GM12878 (cell line): ENCODE measurements around the gene CBX8. TPM values are rescaled to one million over a fixed set of nuclear protein-coding genes. Genes with fewer than 3 reads are reported as not detected.
A peak's percentile ranks its signal among the peaks of the same experiment; 100 is the strongest.

Experiments used
- ATAC-seq: fragments of 200-7000 bp; cut with Tn5 transposase; 3 replicates; pipeline ENCODE4 v1.9.1; 2020; ENCODE audit warnings: mild to moderate bottlenecking, moderate library complexity
- BruUV-seq: library from RNA; stranded (reverse); fragments of 400-500 nt; replicated peaks from 2 replicates; lab custom pipeline; 2021; lab: Mats Ljungman, UMichigan
- CTCF ChIA-PET: fragments of 300-600 bp; sonication (Branson Sonifier 250); formaldehyde crosslinking; extraction: SDS; loops from one replicate; lab custom pipeline; 2021; ENCODE audit warnings: inconsistent platforms; lab: Yijun Ruan, JAX
- POLR2A ChIA-PET: fragments of 350-600 bp; formaldehyde crosslinking; extraction: SDS; loops from one replicate; lab custom pipeline; 2021; ENCODE audit warnings: inconsistent platforms; lab: Charles Lee
- RAD21 ChIA-PET: fragments of 300-600 bp; sonication (Branson Sonifier 250); formaldehyde crosslinking; loops from one replicate; lab custom pipeline; 2023; ENCODE audit warnings: antibody characterized with exemption; ENCODE audit not compliant: unreplicated experiment; lab: Charles Lee
- SMC1A ChIA-PET: fragments of 300-600 bp; sonication (Branson Sonifier 250); formaldehyde crosslinking; loops from one replicate; lab custom pipeline; 2023; ENCODE audit not compliant: unreplicated experiment, uncharacterized antibody; lab: Charles Lee
- DNase-seq: peaks from one replicate; pipeline ENCODE4 v3.0.0-alpha.2; 2011; ENCODE audit warnings: low read depth, low spot score
- FAIRE-seq: peaks from 3 replicates; lab custom pipeline; 2011; peaks lifted over from hg19 to GRCh38; lab: Jason Lieb, UNC
- H2AFZ ChIP-seq: 2 replicates; pipeline ENCODE4 v1.6.0; 2011; ENCODE audit warnings: low read depth, low read length, control low read depth; ENCODE audit not compliant: control insufficient read depth
- H3K27ac ChIP-seq: 2 replicates; pipeline ENCODE4 v1.5.1; 2011; ENCODE audit warnings: control low read depth; ENCODE audit not compliant: control insufficient read depth, insufficient read depth
- H3K27me3 ChIP-seq, 2 experiments: replicated peaks in 1 of 2; 2 replicates each; pipeline versions ENCODE4 v1.6.0 to v1.6.1; 2011; ENCODE audit warnings: low read length in 1 of 2; ENCODE audit not compliant: control insufficient read depth in 2 of 2, insufficient read depth in 2 of 2
- H3K36me3 ChIP-seq, 2 experiments: 2 replicates each; pipeline ENCODE4 v1.5.1; 2011; ENCODE audit warnings: low read length in 1 of 2; ENCODE audit not compliant: control insufficient read depth in 2 of 2, insufficient read depth in 2 of 2
- H3K4me1 ChIP-seq: 2 replicates; pipeline ENCODE4 v1.6.1; 2011; ENCODE audit warnings: mild to moderate bottlenecking, low read length, moderate library complexity, mixed read lengths; ENCODE audit not compliant: control insufficient read depth, insufficient read depth
- H3K4me2 ChIP-seq: 2 replicates; pipeline ENCODE4 v1.6.0; 2011; ENCODE audit warnings: control low read depth; ENCODE audit not compliant: control insufficient read depth, insufficient read depth
- H3K4me3 ChIP-seq: fragments of 200-600 bp; sonication (generic); 2 replicates; pipeline ENCODE4 v1.5.1; 2016
- H3K79me2 ChIP-seq: 2 replicates; pipeline ENCODE4 v1.6.0; 2011; ENCODE audit warnings: low read length; ENCODE audit not compliant: control insufficient read depth, insufficient read depth
- H3K9ac ChIP-seq: 2 replicates; pipeline ENCODE4 v1.8.0; 2011; ENCODE audit warnings: low read length, control low read depth, mixed read lengths; ENCODE audit not compliant: control insufficient read depth, insufficient read depth
- H3K9me3 ChIP-seq: replicated peaks from 3 replicates; pipeline ENCODE4 v1.5.1; 2011; ENCODE audit warnings: mild to moderate bottlenecking, low read length; ENCODE audit not compliant: control insufficient read depth, insufficient read depth
- H4K20me1 ChIP-seq: 2 replicates; pipeline ENCODE4 v1.6.0; 2011; ENCODE audit not compliant: control insufficient read depth, insufficient read depth
- EZH2 ChIP-seq: IDR thresholded peaks from 2 replicates; pipeline ENCODE4 v1.6.1; 2012; ENCODE audit warnings: low read depth, mild to moderate bottlenecking, control low read depth, inconsistent platforms, low read length, borderline replicate concordance; ENCODE audit not compliant: control insufficient read depth
- SREBF1 ChIP-seq: IDR thresholded peaks from 2 replicates; pipeline ENCODE4 v1.6.1; 2012; ENCODE audit warnings: mild to moderate bottlenecking, low read length
- SUZ12 ChIP-seq: fragments of 200-600 bp; sonication (generic); IDR thresholded peaks from one replicate; pipeline ENCODE4 v1.6.1; 2018; ENCODE audit warnings: antibody characterized with exemption, mild to moderate bottlenecking; ENCODE audit not compliant: unreplicated experiment
- ZBTB4 ChIP-seq: fragments of 450-650 bp; formaldehyde crosslinking; IDR thresholded peaks from 2 replicates; pipeline ENCODE4 v1.4.0; 2022; ENCODE audit warnings: mild to moderate bottlenecking, moderate library complexity
- WGBS: methylation state at CpG from one replicate; pipeline ENCODE4 v1.1.6; 2016; ENCODE audit warnings: low lambda C conversion rate; ENCODE audit not compliant: insufficient replicate concordance, insufficient coverage; ENCODE audit errors: missing lambda C conversion rate; 5-methylcytosine and 5-hydroxymethylcytosine counted together
- in situ Hi-C: fragments of 300-500 bp; cut with MboI; formaldehyde crosslinking; loops from 9 replicates; pipeline ENCODE4 v1.14.3; 2018; ENCODE audit warnings: mixed read lengths
- intact Hi-C: fragments of 100-400 bp; cut with micrococcal nuclease; formaldehyde crosslinking; loops from one replicate; pipeline ENCODE4 v1.14.2; 2022; ENCODE audit not compliant: unreplicated experiment
- polyA plus RNA-seq, 11 experiments: library from polyadenylated mRNA; depleted of rRNA in 4 of 11; unstranded in 6 of 11; stranded (reverse) in 5 of 11; fragments of >200 nt; fragmentation: Nextera tagmentation in 4 of 11; fragmentation: Illumina TruSeq in 1 of 11; extraction: Ambion mirVana in 4 of 11; extraction: Trizol in 1 of 11; gene quantifications; 1 replicate in 1 of 11; 2 replicates in 10 of 11; pipeline versions ENCODE4 v1.2.1 to v1.2.3, GENCODE V29; 2011 to 2016; ENCODE audit warnings: inconsistent platforms in 2 of 11, missing spikeins in 2 of 11, low read depth in 1 of 11
- total RNA-seq, 4 experiments: library from RNA; depleted of rRNA in 3 of 4; stranded (reverse); fragments of >200 nt in 3 of 4; fragmentation: Illumina TruSeq in 1 of 4; extraction: Trizol in 1 of 4; gene quantifications; 2 replicates each; pipeline versions ENCODE4 v1.2.1 to v1.2.3, GENCODE V29; 2013 to 2021

CBX8 gene
- total and polyA plus RNA-seq, 10 of the 15 experiments (the other 5 are each of a cell fraction or from before 2014, with no cell fraction given): 0.03 to 6.7 (median 1.9) TPM

- no peak overlapping the region for H3K9ac ChIP-seq
- no peak overlapping the region for H2AFZ ChIP-seq
- H3K36me3 ChIP-seq: no peaks in the 10 kb centered on the region
- TF ChIP-seq SUZ12 (peak; percentile 62), ZBTB4 (CRISPR knock-in tag) (no peak), EZH2 (0 out of 2 replicates have a peak, but pooled peaks have one; percentile 59), SREBF1 (no peak)
- no peak overlapping the region for H3K4me2 ChIP-seq
- no TSS peak for BruUV-seq
- no peaks in the 10 kb centered on the region; the same call in 1 of the 2 replicates for H4K20me1 ChIP-seq
- RAD21 ChIA-PET: interaction anchor here (1.5 to 2.5 kb wide), 4 partner anchors 15 to 158 kb away, joined by 3 to 14 read pairs (median 8); partner anchors contain the start of gene CBX8
- no peaks in the 10 kb centered on the region for H3K9me3 ChIP-seq
- SMC1A ChIA-PET: interaction anchor here (0.9 to 1.9 kb wide), 3 partner anchors 12 to 23 kb away, joined by 3 to 7 read pairs (median 7); no protein-coding TSS in a partner anchor
- CTCF ChIA-PET: interaction anchor here (0.9 to 3.6 kb wide), 12 partner anchors 10 to 182 kb away, joined by 3 to 19 read pairs (median 4); partner anchors contain the start of genes CBX4 and CBX8
- FAIRE-seq: no peak
- ATAC-seq: no peak
- DNase-seq: no peak
- H3K27me3 ChIP-seq: peaks cover 41 to 49% of the 10 kb centered on the region in 2 experiments
- H3K79me2 ChIP-seq: no peaks in the 10 kb centered on the region
- H3K4me3 ChIP-seq: no peak overlapping the region
- WGBS: 14% methylated on average over 20 of the region's 20 CpGs
- no peak overlapping the region for H3K27ac ChIP-seq
- POLR2A ChIA-PET: interaction anchor here (1.0 to 2.6 kb wide), 5 partner anchors 15 to 120 kb away, joined by 3 to 11 read pairs (median 6); partner anchors contain the start of genes CBX4 and CBX8
- peaks cover 26% of the 10 kb centered on the region for H3K4me1 ChIP-seq
- intact Hi-C loops (no loop called here), in situ Hi-C loops (no loop called here)
These were observed 15.0 kb upstream of the CBX8 start for GRCh38 chr17:79811868-79812352.
